Hepatocyte (in vitro differentiated cells): Measurements from ENCODE around the gene SEC16B. TPM values are rescaled to one million over a fixed set of nuclear protein-coding genes. Genes with fewer than 3 reads are reported as not detected.

ENCODE experiments used
- DNase-seq: peaks from one replicate; pipeline ENCODE4 v3.0.0-alpha.2; 2016; ENCODE audit warnings: low spot score
- H2AFZ ChIP-seq: fragments of 200-600 bp; sonication (generic); 2 replicates; pipeline ENCODE4 v1.6.0; 2016; ENCODE audit warnings: antibody characterized with exemption, mild to moderate bottlenecking
- H3K27ac ChIP-seq: fragments of 200-600 bp; sonication (generic); 2 replicates; pipeline ENCODE4 v1.5.1; 2016; ENCODE audit warnings: mild to moderate bottlenecking
- H3K27me3 ChIP-seq: fragments of 200-600 bp; sonication (generic); 2 replicates; pipeline ENCODE4 v1.6.1; 2016
- H3K36me3 ChIP-seq: fragments of 200-600 bp; sonication (generic); replicated peaks from 2 replicates; pipeline ENCODE4 v1.5.1; 2016; ENCODE audit warnings: low read depth; ENCODE audit not compliant: insufficient read depth
- H3K4me1 ChIP-seq: fragments of 200-600 bp; sonication (generic); 2 replicates; pipeline ENCODE4 v1.5.1; 2016; ENCODE audit warnings: mild to moderate bottlenecking, moderate library complexity; ENCODE audit not compliant: insufficient read depth
- H3K4me2 ChIP-seq: fragments of 200-600 bp; sonication (generic); 2 replicates; pipeline ENCODE4 v1.6.0; 2016
- H3K4me3 ChIP-seq: fragments of 200-600 bp; sonication (generic); 2 replicates; pipeline ENCODE4 v1.5.1; 2016; ENCODE audit warnings: mild to moderate bottlenecking
- H3K79me2 ChIP-seq: fragments of 200-600 bp; sonication (generic); 2 replicates; pipeline ENCODE4 v1.6.0; 2017; ENCODE audit warnings: mild to moderate bottlenecking
- H3K9me2 ChIP-seq: fragments of 200-600 bp; sonication (generic); replicated peaks from 2 replicates; pipeline ENCODE4 v1.6.0; 2017; ENCODE audit warnings: mild to moderate bottlenecking; ENCODE audit not compliant: insufficient read depth
- H3K9me3 ChIP-seq: fragments of 200-600 bp; sonication (generic); 2 replicates; pipeline ENCODE4 v1.5.1; 2016; ENCODE audit warnings: low read depth, mild to moderate bottlenecking
- H4K20me1 ChIP-seq: fragments of 200-600 bp; sonication (generic); 2 replicates; pipeline ENCODE4 v1.6.0; 2016; ENCODE audit warnings: mild to moderate bottlenecking; ENCODE audit not compliant: insufficient read depth, poor library complexity, severe bottlenecking
- CTCF ChIP-seq: fragments of 200-600 bp; sonication (generic); IDR thresholded peaks from 2 replicates; pipeline ENCODE4 v1.5.1; 2016; ENCODE audit warnings: antibody characterized with exemption, mild to moderate bottlenecking; ENCODE audit not compliant: poor library complexity
- EZH2 ChIP-seq: fragments of 200-600 bp; sonication (generic); IDR thresholded peaks from 2 replicates; pipeline ENCODE4 v1.6.1; 2016; ENCODE audit warnings: antibody characterized with exemption, mild to moderate bottlenecking, borderline replicate concordance
- EZH2phosphoT487 ChIP-seq: fragments of 200-600 bp; sonication (generic); IDR thresholded peaks from one replicate; pipeline ENCODE4 v1.6.1; 2018; ENCODE audit warnings: antibody characterized with exemption, mild to moderate bottlenecking, low read depth, moderate library complexity; ENCODE audit not compliant: unreplicated experiment, severe bottlenecking
- WGBS: methylation state at CpG from one replicate; pipeline ENCODE4 v1.1.6; 2016; ENCODE audit warnings: low lambda C conversion rate; ENCODE audit errors: missing lambda C conversion rate; 5-methylcytosine and 5-hydroxymethylcytosine counted together
- polyA plus RNA-seq: library from polyadenylated mRNA; unstranded; fragments of >200 nt; fragmentation: Nextera tagmentation; extraction: Ambion mirVana; gene quantifications from 2 replicates; pipeline ENCODE4 v1.2.1, GENCODE V29; 2016
- total RNA-seq: library from RNA; depleted of rRNA; stranded (reverse); fragments of >200 nt; gene quantifications from 2 replicates; pipeline ENCODE4 v1.2.3, GENCODE V29; 2014

Gene SEC16B
- total and polyA plus RNA-seq, 2 experiments from 2014 or later = 8.4 to 9.1 TPM

- Histone ChIP-seq H3K79me2 (no peaks in the 10 kb centered on the region), H4K20me1 (no peaks in the 10 kb centered on the region), H3K9me3 (no peaks in the 10 kb centered on the region), H3K9me2 (no peaks in the 10 kb centered on the region), H3K4me1 (no peaks in the 10 kb centered on the region), H3K4me2 (no peak overlapping the region), H2AFZ (no peak overlapping the region), H3K36me3 (no peaks in the 10 kb centered on the region), H3K27ac (no peak overlapping the region), H3K4me3 (no peak overlapping the region), H3K27me3 (no peaks in the 10 kb centered on the region)
- DNase-seq = no peak
- no peak for TF ChIP-seq EZH2phosphoT487
- no peak for TF ChIP-seq CTCF
- TF ChIP-seq EZH2 = no peak
Measured at GRCh38 chr1:177976596-177976995, 6.7 kb upstream of the SEC16B start.

DNA sequence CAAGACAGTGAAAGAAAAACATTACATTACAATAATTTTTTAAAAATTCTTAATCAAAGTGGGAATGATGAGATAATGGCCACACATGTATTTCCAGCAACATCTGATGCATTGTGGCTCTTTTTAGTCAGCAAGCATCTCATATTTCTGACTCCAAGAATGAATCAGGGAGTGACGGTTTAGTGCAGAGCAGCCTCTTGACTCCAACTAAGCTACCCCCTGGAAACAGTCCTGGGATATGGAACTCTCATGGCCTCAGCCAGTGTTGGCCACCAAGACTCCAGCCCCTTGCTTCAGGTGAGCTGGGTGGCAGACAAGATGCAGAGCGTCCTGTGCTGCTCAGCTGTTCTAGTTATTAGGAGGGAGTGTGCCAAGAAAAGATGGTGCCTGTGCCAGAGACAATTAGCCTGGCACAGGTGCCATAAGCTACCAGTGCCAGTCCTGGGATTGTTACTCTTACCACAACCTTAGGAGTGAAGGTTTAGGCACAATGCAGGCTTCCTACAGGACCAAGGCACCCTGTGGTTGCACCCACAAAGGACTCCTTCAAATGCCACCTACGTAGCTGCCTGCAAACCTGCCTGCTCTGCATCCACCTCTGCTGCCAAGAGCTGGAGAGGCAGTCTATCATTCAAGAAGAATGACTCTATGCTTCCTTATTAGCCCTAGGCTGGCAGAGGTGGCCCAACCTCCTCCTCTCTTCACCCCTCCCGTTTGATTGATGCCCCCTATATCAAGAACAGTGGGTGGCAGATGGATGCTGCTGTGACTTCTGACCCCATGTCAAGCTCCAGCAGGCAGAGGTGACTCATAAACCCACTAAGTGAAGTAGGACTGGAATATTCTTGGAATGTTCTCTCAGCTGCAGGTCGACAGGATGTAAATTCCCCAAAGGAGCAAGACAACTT, 6.0 kb upstream of the SEC16B start:
- no peak for TF ChIP-seq EZH2phosphoT487
- Histone ChIP-seq H3K4me3 (no peak overlapping the region), H3K4me2 (no peak overlapping the region), H2AFZ (no peak overlapping the region), H3K27me3 (no peaks in the 10 kb centered on the region), H3K9me3 (no peaks in the 10 kb centered on the region), H3K36me3 (no peaks in the 10 kb centered on the region), H4K20me1 (no peaks in the 10 kb centered on the region), H3K4me1 (peaks cover 2% of the 10 kb centered on the region), H3K9me2 (no peaks in the 10 kb centered on the region), H3K27ac (no peak overlapping the region), H3K79me2 (no peaks in the 10 kb centered on the region)
- DNase-seq = no peak
- 78% methylated on average over 5 of the region's 5 CpGs for WGBS

- no peak overlapping the region for H3K4me3 ChIP-seq
- WGBS = 76% methylated on average over 3 of the region's 3 CpGs
- no peaks in the 10 kb centered on the region for H3K9me3 ChIP-seq
- no peak for TF ChIP-seq EZH2phosphoT487
- no peak for TF ChIP-seq EZH2
- TF ChIP-seq CTCF = no peak
- no peak overlapping the region for H3K4me2 ChIP-seq
- no peak overlapping the region for H3K27ac ChIP-seq
- no peaks in the 10 kb centered on the region for H3K27me3 ChIP-seq
- no peaks in the 10 kb centered on the region for H4K20me1 ChIP-seq
- no peaks in the 10 kb centered on the region for H3K9me2 ChIP-seq
- H3K79me2 ChIP-seq = no peaks in the 10 kb centered on the region
- H3K36me3 ChIP-seq = no peaks in the 10 kb centered on the region
- no peak for DNase-seq
- H3K4me1 ChIP-seq = peaks cover 10% of the 10 kb centered on the region
- H2AFZ ChIP-seq = no peak overlapping the region
Measured at GRCh38 chr1:177973585-177973984, 3.7 kb upstream of the SEC16B start.

GRCh38 chr1:177969109-177969508, 749 bp downstream of the SEC16B start:
- Histone ChIP-seq H4K20me1 (no peaks in the 10 kb centered on the region), H3K4me3 (no peak overlapping the region), H3K27ac (peak overlapping the region; percentile 97), H3K9me2 (no peaks in the 10 kb centered on the region), H3K36me3 (no peaks in the 10 kb centered on the region), H2AFZ (no peak overlapping the region), H3K4me2 (peak overlapping the region; percentile 58), H3K4me1 (peaks cover 11% of the 10 kb centered on the region), H3K27me3 (no peaks in the 10 kb centered on the region), H3K9me3 (no peaks in the 10 kb centered on the region), H3K79me2 (no peaks in the 10 kb centered on the region)
- peak; percentile 65 for DNase-seq
- TF ChIP-seq EZH2phosphoT487 (no peak), EZH2 (no peak), CTCF (no peak)
- WGBS = 70% methylated on average over 5 of the region's 5 CpGs
